Cardiac fibroblast (primary cell): ENCODE results near the gene NF2.
A peak's percentile ranks its signal among the peaks of the same experiment; 100 is the strongest.

ENCODE experiments used
- DNase-seq, 2 donors: peaks; one replicate each; pipeline versions ENCODE4 v3.0.0 to v3.0.0-alpha.2; 2010; ENCODE audit warnings: low read depth in 2 of 2
- H3K4me3 ChIP-seq, 2 donors: replicated peaks in 1 of 2; 1 replicate in 1 of 2; 2 replicates in 1 of 2; pipeline ENCODE4 v1.5.1; 2011; ENCODE audit warnings: low read depth in 2 of 2, low read length in 2 of 2, mild to moderate bottlenecking in 2 of 2, moderate library complexity in 1 of 2
- TF ChIP-seq, protein P1 (sequence below): IDR thresholded peaks from one replicate; pipeline ENCODE4 v1.5.1; 2011; ENCODE audit warnings: low read depth, mild to moderate bottlenecking, low read length, inconsistent platforms

NF2 gene

DNA sequence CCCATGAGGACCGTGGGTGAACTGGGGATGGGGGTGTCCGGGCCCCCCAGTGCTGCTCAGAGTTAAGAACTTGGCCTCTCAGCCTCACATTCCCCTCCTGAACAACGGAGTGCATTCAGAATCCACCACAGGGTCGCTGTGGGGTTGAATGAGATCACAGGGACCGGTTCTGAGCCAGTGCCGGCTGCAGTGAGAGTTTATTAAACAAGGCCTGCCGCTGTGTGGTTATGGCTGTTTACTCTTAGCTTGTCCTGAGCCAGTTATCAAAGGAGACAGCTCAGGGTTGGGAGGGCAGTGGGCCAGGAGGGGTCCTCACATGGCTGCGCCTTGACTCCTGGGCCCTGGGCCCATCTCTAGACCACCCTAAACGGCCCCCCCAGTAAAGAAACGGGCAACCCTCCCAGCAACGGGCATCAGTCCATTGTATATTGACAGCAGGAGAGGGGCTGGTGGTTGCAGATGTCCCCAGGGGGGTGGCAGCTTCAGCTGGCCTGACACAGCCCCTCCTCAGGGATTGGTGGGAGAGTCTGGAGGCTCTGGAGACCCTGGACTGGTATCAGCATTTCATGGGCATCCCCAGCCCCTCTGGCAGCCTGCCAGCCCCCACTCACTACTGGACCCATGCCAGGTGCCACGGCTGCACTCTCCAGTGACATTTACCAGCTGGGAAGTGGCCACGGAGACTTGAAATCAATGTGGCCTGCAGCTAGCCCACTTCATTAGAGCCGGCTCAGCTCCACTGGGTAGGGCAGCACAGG lies 101.3 kb downstream of the NF2 start:
- TF ChIP-seq, protein P1, sequence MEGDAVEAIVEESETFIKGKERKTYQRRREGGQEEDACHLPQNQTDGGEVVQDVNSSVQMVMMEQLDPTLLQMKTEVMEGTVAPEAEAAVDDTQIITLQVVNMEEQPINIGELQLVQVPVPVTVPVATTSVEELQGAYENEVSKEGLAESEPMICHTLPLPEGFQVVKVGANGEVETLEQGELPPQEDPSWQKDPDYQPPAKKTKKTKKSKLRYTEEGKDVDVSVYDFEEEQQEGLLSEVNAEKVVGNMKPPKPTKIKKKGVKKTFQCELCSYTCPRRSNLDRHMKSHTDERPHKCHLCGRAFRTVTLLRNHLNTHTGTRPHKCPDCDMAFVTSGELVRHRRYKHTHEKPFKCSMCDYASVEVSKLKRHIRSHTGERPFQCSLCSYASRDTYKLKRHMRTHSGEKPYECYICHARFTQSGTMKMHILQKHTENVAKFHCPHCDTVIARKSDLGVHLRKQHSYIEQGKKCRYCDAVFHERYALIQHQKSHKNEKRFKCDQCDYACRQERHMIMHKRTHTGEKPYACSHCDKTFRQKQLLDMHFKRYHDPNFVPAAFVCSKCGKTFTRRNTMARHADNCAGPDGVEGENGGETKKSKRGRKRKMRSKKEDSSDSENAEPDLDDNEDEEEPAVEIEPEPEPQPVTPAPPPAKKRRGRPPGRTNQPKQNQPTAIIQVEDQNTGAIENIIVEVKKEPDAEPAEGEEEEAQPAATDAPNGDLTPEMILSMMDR: no peak
- H3K4me3 ChIP-seq: no peak overlapping the region
- DNase-seq: peak; percentile 19 to 22

GRCh38 chr22:29705651-29706050 lies 102.2 kb downstream of the NF2 start:
- TF ChIP-seq, protein P1: no peak
- no peak for DNase-seq
- no peak overlapping the region for H3K4me3 ChIP-seq

DNA sequence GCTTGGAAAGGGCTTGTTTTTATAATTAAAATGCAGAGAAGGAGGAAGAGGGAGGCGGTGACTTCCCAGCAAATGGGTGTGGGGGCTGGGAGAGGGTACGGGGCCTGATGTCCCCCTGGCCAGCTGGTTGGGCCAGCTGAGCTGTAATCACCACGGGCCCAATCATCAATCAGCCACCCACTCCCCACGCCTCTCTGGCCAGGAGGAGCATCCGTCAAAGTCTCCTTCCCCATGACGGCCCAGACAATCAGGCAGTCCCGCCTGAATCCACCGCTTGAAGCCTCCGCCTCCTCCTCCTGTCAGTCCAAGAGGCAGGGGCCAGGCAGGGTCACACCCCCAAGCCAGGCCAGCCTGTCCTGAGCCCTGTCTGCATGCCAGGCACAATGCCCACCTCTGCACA lies 103.1 kb downstream of the NF2 start:
- DNase-seq: no peak
- no peak overlapping the region for H3K4me3 ChIP-seq

DNA sequence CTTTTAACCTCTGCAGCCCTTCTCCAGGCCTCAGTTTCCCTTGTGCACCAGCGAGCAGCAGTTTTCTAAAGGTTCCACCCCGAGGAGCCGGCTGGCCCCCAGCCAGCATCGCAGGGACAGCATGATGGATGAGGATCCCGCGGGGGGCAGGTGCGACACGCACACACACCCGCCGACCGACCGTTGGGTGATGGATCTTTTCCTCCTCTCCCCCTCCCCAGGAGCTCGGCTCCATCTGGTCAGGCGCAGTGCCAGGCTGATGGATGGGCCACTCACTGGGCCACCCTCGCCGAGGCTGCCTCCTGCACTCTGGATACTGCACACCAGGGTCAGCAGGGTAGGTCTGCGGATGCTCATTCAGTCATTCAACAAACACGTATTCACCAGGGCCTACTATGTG lies 103.6 kb downstream of the NF2 start:
- no peak overlapping the region for H3K4me3 ChIP-seq
- no peak for DNase-seq
- TF ChIP-seq, protein P1: no peak

More for the DNA sequence above, 103.1 kb downstream of the NF2 start:
- TF ChIP-seq, protein P1: no peak

GRCh38 chr22:29707471-29707870 lies 104.0 kb downstream of the NF2 start:
- no peak for DNase-seq
- TF ChIP-seq, protein P1: no peak
- H3K4me3 ChIP-seq: no peak overlapping the region

DNA sequence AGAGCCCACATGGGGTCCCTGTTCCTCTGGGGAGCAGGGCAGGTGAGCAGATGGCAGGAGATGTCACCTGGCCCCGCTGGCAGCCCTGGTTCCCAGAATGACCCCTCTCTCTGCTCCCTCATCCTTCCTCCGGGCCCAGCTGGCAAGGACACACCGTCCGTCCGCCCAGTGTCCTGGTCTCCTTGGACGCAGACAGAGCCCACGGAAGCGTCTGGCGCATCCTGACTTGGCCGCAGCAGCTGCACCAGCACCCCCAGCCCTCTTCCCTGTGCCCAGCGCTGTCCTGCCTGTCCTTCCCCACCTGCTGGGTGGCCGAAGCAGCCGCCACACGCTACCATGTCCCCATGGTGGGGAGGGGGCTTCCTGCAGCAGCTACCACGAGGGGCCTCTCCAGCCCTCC lies 106.8 kb downstream of the NF2 start:
- TF ChIP-seq, protein P1: no peak
- H3K4me3 ChIP-seq: no peak overlapping the region
- no peak for DNase-seq
